ENCODE data around the gene CST4. TPM values are rescaled to one million over a fixed set of nuclear protein-coding genes. Genes with fewer than 3 reads are reported as not detected.

CST4 gene
- polyA plus RNA-seq, 4 donors = not detected

- Histone ChIP-seq H3K4me3 (ENCODE audit: low read depth in 1 of 3, low read length in 3 of 3) (no peak overlapping the region), H3K27me3 (ENCODE audit: control insufficient read depth in 3 of 3, insufficient read depth in 3 of 3, low read length in 3 of 3) (no peaks in the 10 kb centered on the region), H3K36me3 (ENCODE audit: control insufficient read depth in 3 of 3, insufficient read depth in 2 of 3, low read depth in 1 of 3, low read length in 3 of 3) (no peaks in the 10 kb centered on the region), H3K9me3 (ENCODE audit: control insufficient read depth in 2 of 2, insufficient read depth in 1 of 2, low read depth in 1 of 2, low read length in 1 of 2) (peaks cover 0 to 5% of the 10 kb centered on the region in 2 donors), H3K27ac (ENCODE audit: low read depth in 1 of 3, low read length in 2 of 3) (peak overlapping the region in 1 of 3 donors; percentile 12), H3K4me1 (ENCODE audit: control insufficient read depth in 3 of 3, insufficient read depth in 2 of 3, low read depth in 1 of 3, low read length in 2 of 3) (peaks cover 0 to 35% (median 0%) of the 10 kb centered on the region in 3 donors)
- FAIRE-seq (no peak), DNase-seq (no peak)
- 45 to 72% (median 67%) methylated on average over 23 of the region's 23 CpGs for WGBS, 3 donors
These were observed 33.2 kb downstream of the CST4 start for GRCh38 chr20:23655491-23656211.

GRCh38 chr20:23654717-23655116 is 34.1 kb downstream of the CST4 start:
- Histone ChIP-seq H3K4me1 (ENCODE audit: control insufficient read depth in 3 of 3, insufficient read depth in 2 of 3, low read depth in 1 of 3, low read length in 2 of 3) (peaks cover 0 to 25% (median 0%) of the 10 kb centered on the region in 3 donors), H3K9me3 (ENCODE audit: control insufficient read depth in 2 of 2, insufficient read depth in 1 of 2, low read depth in 1 of 2, low read length in 1 of 2) (peaks cover 0 to 5% of the 10 kb centered on the region in 2 donors), H3K27me3 (ENCODE audit: control insufficient read depth in 3 of 3, insufficient read depth in 3 of 3, low read length in 3 of 3) (no peaks in the 10 kb centered on the region), H3K4me3 (ENCODE audit: low read depth in 1 of 3, low read length in 3 of 3) (no peak overlapping the region), H3K36me3 (ENCODE audit: control insufficient read depth in 3 of 3, insufficient read depth in 2 of 3, low read depth in 1 of 3, low read length in 3 of 3) (no peaks in the 10 kb centered on the region), H3K27ac (ENCODE audit: low read depth in 1 of 3, low read length in 2 of 3) (no peak overlapping the region)
- FAIRE-seq (no peak), DNase-seq (no peak)
- 51 to 71% (median 53%) methylated on average over 4 of the region's 4 CpGs for WGBS, 3 donors

- H3K4me1 ChIP-seq (ENCODE audit: control insufficient read depth in 3 of 3, insufficient read depth in 2 of 3, low read depth in 1 of 3, low read length in 2 of 3) = peaks cover 0 to 19% (median 0%) of the 10 kb centered on the region in 3 donors
- H3K4me3 ChIP-seq (ENCODE audit: low read depth in 1 of 3, low read length in 3 of 3) = no peak overlapping the region
- H3K9me3 ChIP-seq (ENCODE audit: control insufficient read depth in 2 of 2, insufficient read depth in 1 of 2, low read depth in 1 of 2, low read length in 1 of 2) = peaks cover 0 to 5% of the 10 kb centered on the region in 2 donors
- FAIRE-seq (no peak), DNase-seq (no peak)
- H3K27me3 ChIP-seq (ENCODE audit: control insufficient read depth in 3 of 3, insufficient read depth in 3 of 3, low read length in 3 of 3) = no peaks in the 10 kb centered on the region
- WGBS, 3 donors = 59 to 74% (median 68%) methylated on average over 2 of the region's 2 CpGs
- H3K27ac ChIP-seq (ENCODE audit: low read depth in 1 of 3, low read length in 2 of 3) = no peak overlapping the region
- H3K36me3 ChIP-seq (ENCODE audit: control insufficient read depth in 3 of 3, insufficient read depth in 2 of 3, low read depth in 1 of 3, low read length in 3 of 3) = no peaks in the 10 kb centered on the region
These were observed 34.8 kb downstream of the CST4 start for GRCh38 chr20:23654000-23654399.

- peaks cover 0 to 17% (median 0%) of the 10 kb centered on the region in 3 donors for H3K4me1 ChIP-seq (ENCODE audit: control insufficient read depth in 3 of 3, insufficient read depth in 2 of 3, low read depth in 1 of 3, low read length in 2 of 3)
- no peaks in the 10 kb centered on the region for H3K36me3 ChIP-seq (ENCODE audit: control insufficient read depth in 3 of 3, insufficient read depth in 2 of 3, low read depth in 1 of 3, low read length in 3 of 3)
- FAIRE-seq (no peak), DNase-seq (peak in 1 of 2 donors; percentile 50)
- H3K4me3 ChIP-seq (ENCODE audit: low read depth in 1 of 3, low read length in 3 of 3) = no peak overlapping the region
- H3K9me3 ChIP-seq (ENCODE audit: control insufficient read depth in 2 of 2, insufficient read depth in 1 of 2, low read depth in 1 of 2, low read length in 1 of 2) = peaks cover 0 to 5% of the 10 kb centered on the region in 2 donors
- 48 to 70% (median 52%) methylated on average over 3 of the region's 3 CpGs for WGBS, 3 donors
- no peak overlapping the region for H3K27ac ChIP-seq (ENCODE audit: low read depth in 1 of 3, low read length in 2 of 3)
- H3K27me3 ChIP-seq (ENCODE audit: control insufficient read depth in 3 of 3, insufficient read depth in 3 of 3, low read length in 3 of 3) = no peaks in the 10 kb centered on the region
These were observed 35.4 kb downstream of the CST4 start for GRCh38 chr20:23653400-23653938.

- 87 to 94% (median 90%) methylated on average over 2 of the region's 2 CpGs for WGBS, 3 donors
- Histone ChIP-seq H3K27ac (ENCODE audit: low read depth in 1 of 3, low read length in 2 of 3) (no peak overlapping the region), H3K36me3 (ENCODE audit: control insufficient read depth in 3 of 3, insufficient read depth in 2 of 3, low read depth in 1 of 3, low read length in 3 of 3) (no peaks in the 10 kb centered on the region), H3K9me3 (ENCODE audit: control insufficient read depth in 2 of 2, insufficient read depth in 1 of 2, low read depth in 1 of 2, low read length in 1 of 2) (peaks cover 0 to 5% of the 10 kb centered on the region in 2 donors), H3K4me1 (ENCODE audit: control insufficient read depth in 3 of 3, insufficient read depth in 2 of 3, low read depth in 1 of 3, low read length in 2 of 3) (peaks cover 0 to 15% (median 0%) of the 10 kb centered on the region in 3 donors), H3K27me3 (ENCODE audit: control insufficient read depth in 3 of 3, insufficient read depth in 3 of 3, low read length in 3 of 3) (no peaks in the 10 kb centered on the region), H3K4me3 (ENCODE audit: low read depth in 1 of 3, low read length in 3 of 3) (no peak overlapping the region)
- DNase-seq (no peak), FAIRE-seq (no peak)
These were observed 35.9 kb downstream of the CST4 start for GRCh38 chr20:23652926-23653325.

GRCh38 chr20:23652371-23652770 is 36.5 kb downstream of the CST4 start:
- no peaks in the 10 kb centered on the region for H3K36me3 ChIP-seq (ENCODE audit: control insufficient read depth in 3 of 3, insufficient read depth in 2 of 3, low read depth in 1 of 3, low read length in 3 of 3)
- H3K27me3 ChIP-seq (ENCODE audit: control insufficient read depth in 3 of 3, insufficient read depth in 3 of 3, low read length in 3 of 3) = no peaks in the 10 kb centered on the region
- no peak overlapping the region for H3K4me3 ChIP-seq (ENCODE audit: low read depth in 1 of 3, low read length in 3 of 3)
- H3K9me3 ChIP-seq (ENCODE audit: control insufficient read depth in 2 of 2, insufficient read depth in 1 of 2, low read depth in 1 of 2, low read length in 1 of 2) = peaks cover 0 to 5% of the 10 kb centered on the region in 2 donors
- no peak overlapping the region for H3K27ac ChIP-seq (ENCODE audit: low read depth in 1 of 3, low read length in 2 of 3)
- FAIRE-seq = no peak
- peaks cover 0 to 11% (median 0%) of the 10 kb centered on the region in 3 donors for H3K4me1 ChIP-seq (ENCODE audit: control insufficient read depth in 3 of 3, insufficient read depth in 2 of 3, low read depth in 1 of 3, low read length in 2 of 3)
- no peak for DNase-seq

- no peak overlapping the region for H3K27ac ChIP-seq (ENCODE audit: low read depth in 1 of 3, low read length in 2 of 3)
- H3K4me1 ChIP-seq (ENCODE audit: control insufficient read depth in 3 of 3, insufficient read depth in 2 of 3, low read depth in 1 of 3, low read length in 2 of 3) = peaks cover 0 to 11% (median 0%) of the 10 kb centered on the region in 3 donors
- H3K36me3 ChIP-seq (ENCODE audit: control insufficient read depth in 3 of 3, insufficient read depth in 2 of 3, low read depth in 1 of 3, low read length in 3 of 3) = no peaks in the 10 kb centered on the region
- no peak overlapping the region for H3K4me3 ChIP-seq (ENCODE audit: low read depth in 1 of 3, low read length in 3 of 3)
- peaks cover 0 to 5% of the 10 kb centered on the region in 2 donors for H3K9me3 ChIP-seq (ENCODE audit: control insufficient read depth in 2 of 2, insufficient read depth in 1 of 2, low read depth in 1 of 2, low read length in 1 of 2)
- no peak for FAIRE-seq
- 87 to 91% (median 88%) methylated on average over 2 of the region's 2 CpGs for WGBS, 3 donors
- DNase-seq = no peak
- no peaks in the 10 kb centered on the region for H3K27me3 ChIP-seq (ENCODE audit: control insufficient read depth in 3 of 3, insufficient read depth in 3 of 3, low read length in 3 of 3)
These were observed 37.7 kb downstream of the CST4 start for GRCh38 chr20:23651117-23651516.

- Histone ChIP-seq H3K27me3 (ENCODE audit: control insufficient read depth in 3 of 3, insufficient read depth in 3 of 3, low read length in 3 of 3) (no peaks in the 10 kb centered on the region), H3K36me3 (ENCODE audit: control insufficient read depth in 3 of 3, insufficient read depth in 2 of 3, low read depth in 1 of 3, low read length in 3 of 3) (no peaks in the 10 kb centered on the region), H3K4me1 (ENCODE audit: control insufficient read depth in 3 of 3, insufficient read depth in 2 of 3, low read depth in 1 of 3, low read length in 2 of 3) (peaks cover 0 to 11% (median 0%) of the 10 kb centered on the region in 3 donors), H3K4me3 (ENCODE audit: low read depth in 1 of 3, low read length in 3 of 3) (no peak overlapping the region), H3K27ac (ENCODE audit: low read depth in 1 of 3, low read length in 2 of 3) (no peak overlapping the region), H3K9me3 (ENCODE audit: control insufficient read depth in 2 of 2, insufficient read depth in 1 of 2, low read depth in 1 of 2, low read length in 1 of 2) (peaks cover 0 to 5% of the 10 kb centered on the region in 2 donors)
- WGBS, 3 donors = 79 to 89% (median 87%) methylated on average over 1 of the region's 1 CpG
- no peak for DNase-seq
- FAIRE-seq = no peak
These were observed 38.9 kb downstream of the CST4 start for GRCh38 chr20:23649830-23650417.
